ENCODE results near the gene ARNT2.

Gene ARNT2

DNA sequence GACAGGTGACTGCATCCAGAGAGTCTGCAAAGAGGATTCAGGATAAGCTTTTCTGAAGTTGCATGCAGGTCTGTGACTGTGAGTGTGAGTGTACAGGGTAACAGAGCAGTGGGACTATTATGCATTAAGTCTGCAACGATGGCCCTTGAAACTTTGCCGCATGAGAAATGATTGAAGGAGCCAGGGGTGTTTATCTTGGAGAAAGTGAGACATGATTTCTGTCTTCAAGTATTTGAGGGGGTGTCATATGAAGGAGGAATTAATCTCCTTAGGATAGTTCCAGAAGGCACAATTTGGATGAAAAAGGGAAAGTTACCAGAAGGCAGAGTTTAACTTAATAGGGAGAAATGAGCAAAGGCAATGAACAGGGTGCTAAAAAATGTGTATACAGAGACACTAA lies 119.6 kb downstream of the ARNT2 start:
- no peak for DNase-seq

DNA sequence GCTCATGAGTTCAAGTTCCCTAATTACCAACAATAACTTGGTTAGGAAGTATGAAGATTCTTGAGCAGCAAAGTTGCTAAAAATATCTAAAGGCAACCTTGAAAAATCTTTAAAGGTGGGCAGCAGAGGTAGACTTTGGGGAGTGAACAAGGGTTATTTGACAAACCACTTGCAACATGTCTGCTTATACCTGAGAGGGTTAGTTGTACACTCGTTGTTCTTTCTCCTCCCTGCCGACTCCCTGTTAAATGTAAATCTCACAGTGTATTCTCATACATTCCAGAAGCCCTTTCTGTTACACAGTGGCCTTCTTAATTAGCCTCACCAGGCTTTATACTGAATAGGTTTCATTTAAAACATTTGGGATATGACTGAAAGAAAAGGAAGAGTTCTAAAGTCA lies 121.7 kb downstream of the ARNT2 start:
- no peak for DNase-seq

DNA sequence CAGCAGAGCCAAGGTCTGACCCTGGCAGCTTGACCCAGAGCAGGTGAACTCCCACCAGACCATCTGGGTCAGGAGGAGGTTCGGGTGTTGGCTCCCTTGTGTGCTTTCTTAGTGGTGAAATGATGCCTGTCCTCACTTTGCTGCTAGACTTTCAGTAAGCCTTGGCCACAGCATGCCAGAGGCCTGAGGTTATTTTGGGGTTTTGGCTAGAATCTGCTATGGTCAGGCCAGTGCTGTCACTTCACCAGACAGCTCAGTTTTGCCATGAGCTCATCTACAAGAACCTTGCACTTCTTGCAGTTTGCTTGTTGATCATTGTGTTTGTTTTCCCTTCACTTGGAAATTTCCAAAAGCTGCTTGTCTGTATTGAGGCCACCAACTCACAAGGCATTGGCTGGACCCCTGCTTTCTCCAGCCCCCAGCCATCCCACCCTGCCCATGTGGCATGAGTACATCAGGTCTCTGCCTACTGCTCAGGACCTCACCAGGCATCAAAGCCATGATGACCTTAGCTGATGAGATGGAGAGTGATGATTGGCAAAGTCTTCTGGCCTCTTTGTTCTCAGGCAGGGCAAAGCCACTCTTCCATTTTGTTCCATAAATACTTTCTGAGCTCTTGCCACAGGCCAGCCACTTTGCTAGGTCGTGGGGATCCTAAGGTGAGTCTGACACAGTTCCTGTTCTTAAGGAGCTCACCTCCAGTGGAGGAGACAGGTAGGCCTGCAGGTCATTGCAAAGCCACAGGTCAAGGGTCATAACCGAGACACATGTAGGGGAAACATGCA lies 122.6 kb downstream of the ARNT2 start:
- no peak for DNase-seq

DNA sequence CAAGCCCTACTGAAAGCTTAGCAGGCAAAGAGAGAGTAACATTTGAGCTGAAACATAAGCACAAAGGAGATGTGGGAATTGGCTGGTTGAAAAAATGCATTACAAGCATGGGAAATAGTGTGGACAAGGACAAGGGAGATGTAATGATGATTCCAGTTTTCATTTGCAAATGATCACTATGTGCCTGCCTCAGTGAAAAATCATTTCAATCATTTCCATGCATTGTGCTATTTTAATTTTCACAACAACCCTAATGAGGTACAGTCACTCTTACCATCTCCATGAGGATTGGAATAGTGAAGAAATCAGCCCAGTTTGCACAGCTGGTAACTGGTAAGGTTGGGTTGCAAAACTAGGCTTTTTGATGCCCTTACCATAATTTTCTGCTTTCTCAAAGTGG lies 123.2 kb downstream of the ARNT2 start:
- DNase-seq, result no peak

DNA sequence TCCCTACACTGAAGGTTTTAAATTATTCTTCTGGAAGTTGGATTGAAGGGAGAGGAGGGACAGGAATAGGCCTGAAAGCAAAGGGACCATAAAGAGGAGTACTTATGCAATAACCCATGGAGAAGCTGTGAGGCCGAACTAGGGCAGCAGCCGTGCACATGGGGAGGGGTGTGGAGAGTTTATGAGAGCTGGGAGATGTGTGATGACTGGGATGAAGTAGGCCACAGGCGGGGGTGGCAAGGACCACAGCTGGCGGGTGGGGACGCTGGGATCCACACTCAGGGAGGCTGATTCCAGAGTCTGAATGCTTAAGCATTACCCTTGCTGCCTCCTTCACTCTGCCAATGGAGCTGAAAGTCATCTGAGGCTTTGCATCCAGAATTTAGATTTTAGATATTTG lies 123.8 kb downstream of the ARNT2 start:
- no peak for DNase-seq

DNA sequence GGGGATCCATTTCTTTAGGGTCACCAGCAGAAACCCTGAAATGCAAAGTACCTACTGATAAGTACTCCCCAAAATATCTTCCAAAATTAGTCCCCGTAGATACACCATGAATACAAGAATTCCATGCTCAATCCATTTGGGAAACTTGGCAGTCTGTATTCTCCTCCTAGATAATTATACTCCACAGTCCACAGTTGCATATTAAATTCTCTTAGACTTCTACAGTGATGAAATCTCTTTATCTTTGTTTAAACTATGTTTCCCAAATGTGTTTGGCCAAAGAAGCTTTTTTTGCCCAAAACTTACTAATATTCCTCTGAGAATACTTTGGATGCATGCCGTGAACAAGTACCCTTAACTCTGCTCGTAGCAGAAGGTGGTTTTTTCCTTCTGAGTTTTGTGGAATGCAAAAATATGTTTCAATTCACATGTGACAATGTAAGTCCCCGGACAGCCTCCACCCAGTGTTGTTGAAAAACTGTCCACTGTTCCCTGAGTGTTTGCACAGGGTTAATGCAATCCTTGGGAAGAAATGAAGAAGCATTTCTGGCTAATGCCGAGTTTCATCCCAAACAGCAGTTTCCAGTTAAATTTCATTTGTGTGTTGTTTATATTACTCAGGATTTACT lies 126.7 kb downstream of the ARNT2 start:
- DNase-seq, result no peak

DNA sequence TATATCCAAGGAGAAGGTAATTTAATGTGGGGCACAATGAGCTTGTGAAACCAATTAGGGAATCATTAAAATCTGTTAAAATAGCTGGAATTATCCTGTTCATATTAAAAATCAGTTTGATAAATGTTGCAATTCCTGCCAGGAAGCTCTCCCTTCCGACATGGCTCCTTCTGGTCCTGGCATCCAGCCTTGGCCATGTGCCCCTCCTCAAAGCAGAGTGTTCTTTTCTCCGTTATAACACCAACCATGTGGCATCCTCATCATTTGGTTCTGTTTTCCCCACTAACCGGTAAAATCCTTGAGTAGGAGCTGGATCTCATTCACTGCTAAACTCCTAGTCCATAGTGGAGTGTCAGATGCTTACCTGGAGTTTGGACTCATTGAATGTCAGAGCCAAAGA lies 127.2 kb downstream of the ARNT2 start:
- DNase-seq, result no peak

DNA sequence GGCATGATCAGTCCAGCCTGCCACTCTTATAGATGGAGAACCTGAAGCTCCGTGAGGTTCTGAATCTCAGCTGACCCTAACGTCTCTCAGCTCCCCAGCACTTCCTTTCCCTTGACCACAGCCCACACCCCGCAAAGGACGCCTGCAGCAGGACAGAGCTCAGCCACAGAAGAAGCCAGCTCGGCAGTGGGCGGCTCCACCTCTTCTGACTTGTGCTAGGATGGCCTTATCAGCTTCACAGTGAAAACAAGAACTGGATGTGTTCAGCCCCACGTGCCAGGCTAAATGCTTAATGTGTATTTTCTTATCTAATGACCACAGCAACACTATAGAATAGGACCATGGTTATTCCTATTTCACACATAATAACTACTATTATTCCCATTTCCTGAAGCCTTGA lies 127.6 kb downstream of the ARNT2 start:
- DNase-seq, result no peak

DNA sequence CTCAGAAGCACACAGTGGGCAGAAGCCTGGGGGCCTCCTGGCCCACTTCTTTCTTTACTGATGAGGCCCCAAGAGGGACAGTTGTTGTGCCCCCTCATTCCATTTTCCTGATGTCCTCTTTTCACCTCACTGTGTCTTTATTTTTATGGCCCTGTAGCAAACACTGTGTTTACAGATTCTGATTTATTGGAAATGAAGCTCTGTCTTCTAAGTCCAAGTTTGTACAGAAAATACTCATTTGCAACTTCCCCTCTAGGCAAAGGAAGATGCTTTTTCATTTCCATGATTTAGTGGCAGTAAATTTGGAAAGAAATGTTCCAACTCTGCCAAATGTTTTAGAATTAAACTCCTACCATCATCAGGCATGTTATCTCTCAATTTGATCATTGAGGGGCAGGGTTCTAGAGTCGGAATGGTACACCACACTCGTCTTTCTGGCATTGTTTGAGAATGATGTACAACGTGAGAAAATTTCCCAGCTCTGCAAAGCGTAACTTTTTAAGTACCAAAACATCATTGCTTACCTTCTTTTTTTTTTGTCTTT lies 129.7 kb downstream of the ARNT2 start:
- DNase-seq, result no peak

DNA sequence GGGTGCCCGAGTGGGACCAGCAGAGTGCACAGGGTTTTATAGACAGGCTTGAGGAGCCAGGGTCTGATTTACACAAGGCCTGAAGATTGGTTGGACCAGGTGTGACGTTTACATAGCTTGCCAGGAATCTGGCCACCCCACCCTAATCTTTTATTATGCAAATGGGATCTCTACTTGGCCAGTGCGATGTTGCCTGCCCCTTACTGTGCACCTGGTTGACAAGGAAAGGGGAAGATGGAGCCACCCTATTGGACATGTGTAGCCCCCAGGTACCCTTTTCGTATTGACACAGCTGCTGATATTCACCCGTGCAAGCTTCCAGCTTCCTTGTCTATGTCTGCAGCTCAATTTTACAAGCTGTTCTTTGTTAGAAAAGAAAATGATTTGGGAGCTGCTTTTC lies 132.0 kb downstream of the ARNT2 start:
- peak; percentile 5 for DNase-seq

DNA sequence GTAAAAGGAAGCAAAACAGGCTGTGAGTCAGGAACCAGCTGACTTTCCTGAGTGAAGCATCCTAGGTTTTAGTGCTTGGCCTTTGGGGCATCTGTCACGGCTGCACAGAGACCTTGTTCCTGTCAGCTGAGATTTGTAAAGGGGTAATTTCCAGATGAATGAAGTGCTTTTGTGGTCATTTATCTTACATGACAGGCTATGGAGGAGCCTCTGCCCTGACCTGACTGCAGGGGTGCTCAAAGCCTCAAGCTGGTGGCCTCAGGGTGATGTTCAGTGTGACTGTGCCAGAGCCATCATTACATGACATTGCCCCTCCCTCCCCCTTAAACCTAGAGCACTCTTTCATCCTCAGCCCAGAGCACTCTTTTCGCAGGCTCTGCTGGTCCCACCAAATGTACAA lies 132.5 kb downstream of the ARNT2 start:
- no peak for DNase-seq

DNA sequence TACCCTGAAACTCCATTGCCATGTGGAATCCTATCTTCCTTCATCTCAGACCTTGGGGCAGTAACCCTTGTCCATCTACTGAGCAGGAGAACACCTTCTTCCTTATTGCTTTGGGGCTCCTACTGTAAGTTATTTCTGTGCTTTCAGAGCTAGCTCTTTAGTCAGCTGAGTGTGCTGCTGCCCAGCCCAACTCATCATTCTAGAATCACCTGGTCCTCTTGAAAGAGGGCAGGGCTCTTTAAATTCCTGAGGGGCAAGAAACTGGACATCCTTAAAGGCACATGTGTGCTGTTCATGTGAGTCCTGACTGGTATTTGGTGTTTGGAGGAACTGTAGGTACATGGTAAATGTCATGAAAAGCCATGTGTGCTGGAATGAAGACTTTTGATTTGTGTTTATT lies 140.9 kb downstream of the ARNT2 start:
- DNase-seq, result no peak

DNA sequence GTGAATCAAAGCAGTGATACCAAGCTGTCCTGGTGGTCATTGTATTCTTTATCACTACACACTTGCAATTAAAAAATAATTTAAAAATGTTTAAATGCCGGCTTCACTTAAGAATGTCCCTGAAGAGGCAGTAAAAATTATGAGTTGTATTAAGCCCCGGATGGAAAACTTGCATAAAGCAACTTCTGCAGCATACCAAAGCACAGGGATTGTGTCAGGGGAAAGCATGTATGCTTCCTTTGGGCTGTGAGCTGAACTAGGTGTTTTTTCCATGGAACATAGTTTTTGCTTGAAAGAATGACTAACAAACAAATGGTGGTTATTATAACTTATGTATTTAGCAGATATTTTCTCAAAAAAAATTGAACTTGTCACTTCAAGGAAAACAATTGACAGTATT lies 143.1 kb downstream of the ARNT2 start:
- no peak for DNase-seq

DNA sequence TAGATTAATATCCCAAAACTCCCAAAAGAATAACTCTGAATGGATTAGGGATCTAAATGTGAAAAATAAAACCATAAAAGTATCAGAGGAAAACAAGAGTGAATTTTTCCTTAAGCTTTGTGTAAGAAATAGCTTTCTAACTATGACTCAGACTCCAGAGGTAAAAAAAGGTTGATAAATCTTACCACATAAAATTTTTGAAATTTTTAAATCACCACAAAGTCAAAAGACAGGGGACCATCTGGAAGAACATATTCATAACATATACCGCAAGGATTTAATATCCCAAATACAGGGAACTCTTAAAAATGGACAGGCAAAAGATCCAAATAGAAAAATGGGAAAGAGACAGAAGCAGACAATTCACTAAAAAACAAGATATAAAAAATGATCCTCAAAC lies 145.0 kb downstream of the ARNT2 start:
- DNase-seq, result no peak

DNA sequence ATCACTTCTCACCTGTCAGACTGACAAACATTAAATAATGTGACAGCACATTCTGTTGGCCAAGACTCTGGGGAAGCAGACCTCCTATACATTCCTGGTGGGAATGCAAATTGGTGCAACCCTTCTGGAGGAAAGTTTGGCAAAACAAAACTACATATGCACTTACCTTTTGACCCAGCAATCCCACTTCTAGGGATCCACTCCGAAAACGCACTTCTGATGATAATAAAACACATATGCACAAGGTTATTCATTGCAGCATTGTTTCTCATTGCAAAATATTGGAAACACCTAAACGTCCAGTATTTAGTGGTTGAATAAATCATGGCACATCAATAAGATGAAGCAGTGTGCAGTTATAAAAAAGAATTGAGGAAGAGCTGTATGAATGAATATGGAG lies 145.5 kb downstream of the ARNT2 start:
- DNase-seq, result no peak

DNA sequence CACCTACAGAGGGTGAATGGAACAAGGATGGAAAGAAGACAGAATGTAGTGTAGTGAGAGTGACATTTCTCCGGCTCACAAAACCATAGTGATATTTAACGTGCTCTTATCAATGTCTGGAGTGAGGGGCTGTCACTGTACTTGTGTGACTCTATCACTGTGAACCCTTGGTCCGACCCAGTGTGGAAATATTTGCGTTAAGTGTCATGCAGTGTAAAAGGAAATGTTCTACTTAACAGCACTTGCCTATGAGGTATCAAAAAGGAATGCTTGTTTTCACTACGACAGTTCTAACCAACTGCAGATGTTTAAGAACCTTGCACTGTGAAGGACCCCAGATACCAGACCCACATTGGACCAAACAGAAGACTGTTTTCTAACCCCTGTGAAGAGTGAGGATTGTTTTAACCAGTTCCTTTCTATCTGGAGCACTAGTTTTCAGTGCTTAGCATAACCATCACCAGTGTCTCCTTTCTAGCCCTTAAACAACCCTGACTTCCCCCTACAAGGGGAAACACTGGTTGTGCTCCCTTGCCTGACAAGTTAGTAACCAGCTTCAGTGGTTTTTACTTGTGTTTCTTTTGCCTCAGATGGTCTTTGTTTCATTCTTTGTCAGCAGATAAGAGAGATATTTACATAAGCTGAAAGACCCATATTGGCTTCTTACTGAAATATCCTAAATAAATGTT lies 146.2 kb downstream of the ARNT2 start:
- DNase-seq, result no peak

DNA sequence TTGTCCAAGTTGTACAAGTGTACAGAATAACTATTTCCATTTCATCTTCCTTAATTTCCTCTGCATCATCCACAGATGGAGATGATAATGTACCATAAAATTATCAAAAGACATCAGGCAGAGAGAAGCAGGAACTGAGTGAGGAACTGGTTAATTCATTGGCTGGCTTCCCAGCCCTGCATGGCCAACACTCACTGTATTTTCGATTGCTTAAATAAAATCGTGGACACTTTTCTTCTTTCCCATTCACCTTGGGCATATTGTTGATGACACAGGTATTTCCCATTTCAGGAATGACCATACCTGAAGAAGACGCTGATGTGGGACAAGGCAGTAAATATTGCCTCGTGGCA lies 146.7 kb downstream of the ARNT2 start:
- DNase-seq, result no peak

DNA sequence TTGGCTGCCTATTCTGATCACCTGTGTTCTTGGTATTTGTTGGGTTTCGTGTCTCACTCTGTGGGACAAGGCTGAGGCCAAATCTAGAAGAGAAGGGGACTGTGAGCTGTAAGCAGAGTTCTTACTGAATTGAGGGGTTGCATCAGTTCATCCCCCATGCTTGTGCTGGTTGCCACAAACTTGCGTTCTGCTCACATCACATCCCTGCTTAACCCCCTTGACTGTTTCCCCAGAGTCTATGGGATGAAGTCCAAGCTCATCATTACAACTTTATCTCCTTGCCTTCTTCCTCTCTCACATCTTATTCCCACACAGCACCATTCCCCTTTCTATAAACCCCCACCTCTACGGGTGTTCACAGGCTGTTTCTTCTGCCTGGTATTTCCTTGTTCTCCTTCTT lies 147.2 kb downstream of the ARNT2 start:
- no peak for DNase-seq

DNA sequence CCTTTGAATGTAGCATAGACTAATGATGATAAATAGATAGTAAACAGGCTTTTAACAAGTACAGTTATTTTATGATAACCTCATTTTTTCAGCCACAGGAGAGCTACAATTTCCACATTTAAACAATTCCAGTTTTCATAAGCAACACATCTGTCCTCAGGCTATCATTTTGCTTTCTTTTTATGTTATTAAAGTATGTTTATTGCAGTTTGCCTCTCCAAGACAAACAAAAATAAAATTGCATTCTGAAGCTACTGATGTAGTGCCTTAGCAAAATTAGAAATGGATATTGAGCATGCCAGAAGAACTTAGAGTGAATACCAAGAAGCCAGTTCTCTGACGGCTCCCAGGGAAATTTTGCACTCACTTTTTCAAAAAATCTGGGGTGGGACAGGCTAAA lies 150.4 kb downstream of the ARNT2 start:
- DNase-seq, result no peak

DNA sequence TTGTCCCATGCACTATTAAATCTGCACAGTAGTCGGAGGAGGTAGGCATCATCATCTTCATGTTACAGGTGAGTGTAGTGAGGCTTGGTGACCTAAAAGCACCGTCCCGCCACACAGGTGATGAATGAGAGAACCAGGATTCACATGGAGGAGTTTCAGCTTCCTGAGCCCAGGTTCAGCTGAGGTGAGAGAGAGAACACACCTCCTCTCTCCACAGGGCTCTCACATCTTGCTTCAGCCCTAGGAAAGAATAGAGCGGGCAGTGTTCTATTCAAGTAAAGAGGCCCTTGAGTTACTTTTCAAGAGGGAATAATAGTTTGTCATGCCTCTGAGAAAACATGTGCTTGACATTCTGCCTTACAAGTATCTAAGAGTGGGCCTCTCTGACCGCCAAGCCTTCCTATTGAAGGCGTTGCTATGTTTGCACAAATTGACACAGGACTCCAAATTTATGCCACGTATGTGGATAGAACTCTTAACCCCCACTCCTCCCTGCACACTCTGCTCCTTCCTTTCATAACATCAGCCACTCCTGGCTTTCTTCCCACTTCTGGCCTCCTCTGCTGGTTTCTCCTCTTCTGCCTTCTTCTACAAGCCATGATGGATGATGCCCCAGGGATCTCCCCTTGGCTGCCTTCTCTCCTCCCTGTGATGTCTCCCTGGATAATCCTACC lies 152.6 kb downstream of the ARNT2 start:
- no peak for DNase-seq

DNA sequence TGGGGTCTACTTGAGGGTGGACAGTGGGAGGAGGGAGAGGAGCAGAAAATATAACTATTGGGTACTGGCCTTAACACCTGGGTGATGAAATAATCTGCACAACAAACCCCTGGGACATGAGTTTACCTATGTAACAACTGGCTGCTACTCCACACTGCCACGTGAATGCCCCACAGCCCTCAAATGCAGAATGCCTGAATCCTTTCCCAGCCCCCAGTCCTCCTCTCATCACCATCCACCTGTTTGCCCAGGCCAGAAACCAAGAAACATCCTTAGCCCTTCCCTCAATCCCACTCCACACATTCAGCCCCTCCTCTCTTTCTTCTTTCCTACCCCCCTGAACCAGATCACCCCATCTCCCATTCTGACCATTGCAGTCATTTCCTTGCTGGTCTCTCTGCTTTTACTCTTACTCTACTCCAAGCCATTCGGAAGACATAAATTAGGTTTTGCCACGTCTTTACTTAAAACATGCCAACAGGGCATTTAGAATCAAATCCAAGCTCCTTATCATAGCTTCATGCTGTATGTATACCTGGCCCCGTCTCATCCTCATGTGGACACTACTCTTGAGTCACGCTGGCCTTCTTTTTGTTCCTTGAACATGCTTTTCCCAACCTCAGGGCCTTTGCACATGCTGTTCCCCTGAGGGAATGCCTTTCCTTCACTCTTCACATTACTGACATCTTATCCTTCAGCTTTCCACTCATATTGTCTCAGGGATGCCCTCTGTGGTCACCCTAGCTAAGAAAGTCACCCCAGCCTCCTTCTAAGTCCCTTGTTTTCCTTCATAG lies 153.5 kb downstream of the ARNT2 start:
- DNase-seq, result no peak

DNA sequence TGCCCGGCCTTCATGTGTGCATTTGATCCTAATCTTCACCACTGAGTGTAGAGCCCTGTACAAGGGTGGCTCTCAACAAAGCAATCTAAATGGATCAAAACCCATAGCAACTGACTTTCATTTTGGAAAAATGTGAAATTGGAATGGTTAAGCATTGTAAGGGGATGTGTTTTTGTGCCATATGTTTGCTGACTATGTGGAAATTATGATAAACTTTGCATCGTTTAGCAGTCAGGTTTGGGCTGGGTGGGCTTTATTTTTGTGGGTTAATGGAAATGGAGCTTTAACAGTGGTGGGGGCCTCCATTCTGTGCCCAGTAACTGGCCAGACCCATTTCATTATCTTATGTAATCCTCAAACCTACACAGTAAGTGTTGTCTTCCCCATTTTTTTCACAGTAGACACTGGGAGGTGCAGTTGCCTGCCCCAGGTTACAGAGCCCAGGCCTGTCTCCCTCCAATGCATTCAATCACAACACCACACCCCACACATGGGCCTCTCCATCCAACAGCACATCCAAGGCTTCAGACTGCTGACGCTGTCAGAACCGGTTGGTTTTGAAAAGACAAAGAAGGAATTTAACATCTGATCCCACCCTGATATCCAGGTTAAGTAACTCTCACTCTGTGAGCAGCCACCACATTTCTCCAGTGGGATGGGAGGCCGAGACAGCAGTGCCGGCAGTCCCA lies 154.6 kb downstream of the ARNT2 start:
- no peak for DNase-seq
